CD14-positive monocyte (primary cell): Measurements from ENCODE around the gene CHP2. TPM values are rescaled to one million over a fixed set of nuclear protein-coding genes. Genes with fewer than 3 reads are reported as not detected.
A peak's percentile ranks its signal among the peaks of the same experiment; 100 is the strongest.
"Not testable (repeated sequence)": the region's sequence is repeated elsewhere in the genome, so short reads cannot be mapped to it uniquely, and the experiment has no call there.

Experiments
- DNase-seq, 3 donors: peaks; one replicate each; pipeline ENCODE4 v3.0.0-alpha.2; 2011 to 2022
- H2AFZ ChIP-seq: 2 replicates; pipeline ENCODE4 v1.6.0; 2012; ENCODE audit warnings: mild to moderate bottlenecking, low read depth, low read length, inconsistent platforms; ENCODE audit not compliant: insufficient read depth, poor library complexity, severe bottlenecking
- H3K27ac ChIP-seq, 2 donors: 1 replicate in 1 of 2; 2 replicates in 1 of 2; pipeline ENCODE4 v1.5.1; 2012 to 2013; ENCODE audit warnings: low read length in 2 of 2, control low read depth in 1 of 2, inconsistent platforms in 1 of 2, low read depth in 1 of 2, mild to moderate bottlenecking in 1 of 2
- H3K27me3 ChIP-seq, 2 donors: one replicate each; pipeline versions ENCODE4 v1.6.0 to v1.6.1; 2011 to 2013; ENCODE audit warnings: low read length in 2 of 2; ENCODE audit not compliant: control insufficient read depth in 2 of 2, insufficient read depth in 2 of 2
- H3K36me3 ChIP-seq, 2 donors: replicated peaks in 1 of 2; 1 replicate in 1 of 2; 2 replicates in 1 of 2; pipeline versions ENCODE4 v1.5.1 to v1.6.1; 2012 to 2013; ENCODE audit warnings: low read length in 2 of 2, control low read depth in 1 of 2, inconsistent platforms in 1 of 2, mild to moderate bottlenecking in 1 of 2; ENCODE audit not compliant: insufficient read depth in 2 of 2, control insufficient read depth in 1 of 2
- H3K4me1 ChIP-seq, 2 donors: 1 replicate in 1 of 2; 2 replicates in 1 of 2; pipeline versions ENCODE4 v1.5.1 to v1.6.1; 2012 to 2013; ENCODE audit warnings: low read length in 2 of 2, control low read depth in 1 of 2, inconsistent platforms in 1 of 2, mild to moderate bottlenecking in 1 of 2, moderate library complexity in 1 of 2; ENCODE audit not compliant: insufficient read depth in 2 of 2, control insufficient read depth in 1 of 2
- H3K4me2 ChIP-seq: replicated peaks from 2 replicates; pipeline ENCODE3; 2012; ENCODE audit warnings: low read length, moderate library complexity, mild to moderate bottlenecking; ENCODE audit not compliant: poor library complexity, severe bottlenecking; ENCODE audit errors: extremely low read depth
- H3K4me3 ChIP-seq, 3 experiments: fragments of 200-600 bp in 1 of 3; sonication (generic) in 1 of 3; replicated peaks in 1 of 3; 1 replicate in 2 of 3; 2 replicates in 1 of 3; pipeline ENCODE4 v1.5.1; 2011 to 2013; ENCODE audit warnings: low read length in 3 of 3, mild to moderate bottlenecking in 3 of 3, control low read depth in 2 of 3, low read depth in 2 of 3, inconsistent platforms in 1 of 3, moderate library complexity in 1 of 3
- H3K79me2 ChIP-seq: 2 replicates; pipeline ENCODE4 v1.6.0; 2012; ENCODE audit warnings: mild to moderate bottlenecking, control low read depth, inconsistent platforms, low read length, moderate library complexity; ENCODE audit not compliant: insufficient read depth
- H3K9ac ChIP-seq: 2 replicates; pipeline ENCODE4 v1.6.0; 2017; ENCODE audit warnings: low read length, mild to moderate bottlenecking; ENCODE audit not compliant: insufficient read depth, poor library complexity, severe bottlenecking
- H3K9me3 ChIP-seq, 2 donors: replicated peaks in 1 of 2; 1 replicate in 1 of 2; 2 replicates in 1 of 2; pipeline versions ENCODE4 v1.5.1 to v1.6.1; 2012 to 2013; ENCODE audit warnings: low read length in 2 of 2, control low read depth in 1 of 2; ENCODE audit not compliant: control insufficient read depth in 1 of 2, insufficient read depth in 1 of 2
- H4K20me1 ChIP-seq: 2 replicates; pipeline ENCODE4 v1.6.0; 2012; ENCODE audit warnings: mild to moderate bottlenecking, low read length, control low read depth, moderate library complexity; ENCODE audit not compliant: insufficient read depth
- H3K27ac Mint-ChIP-seq, 7 donors: one replicate each; pipeline ENCODE4 v1.8.0; 2020; ENCODE audit warnings: mild to moderate bottlenecking in 7 of 7, mixed read lengths in 7 of 7, moderate library complexity in 6 of 7, inconsistent platforms in 2 of 7
- H3K27me3 Mint-ChIP-seq, 3 donors: one replicate each; pipeline ENCODE4 v1.8.0; 2021 to 2022; ENCODE audit warnings: low read depth in 3 of 3, mild to moderate bottlenecking in 3 of 3, mixed read lengths in 3 of 3, moderate library complexity in 3 of 3, inconsistent platforms in 1 of 3
- H3K36me3 Mint-ChIP-seq, 2 donors: one replicate each; pipeline ENCODE4 v1.8.0; 2020; ENCODE audit warnings: mixed read lengths in 2 of 2, inconsistent platforms in 1 of 2, mild to moderate bottlenecking in 1 of 2
- H3K4me1 Mint-ChIP-seq: one replicate; pipeline ENCODE4 v1.8.0; 2020; ENCODE audit warnings: mild to moderate bottlenecking, mixed read lengths
- H3K4me3 Mint-ChIP-seq, 2 donors: one replicate each; pipeline ENCODE4 v1.8.0; 2020; ENCODE audit warnings: mild to moderate bottlenecking in 2 of 2, mixed read lengths in 2 of 2, moderate library complexity in 1 of 2
- H3K9me3 Mint-ChIP-seq, 7 donors: one replicate each; pipeline ENCODE4 v1.8.0; 2020 to 2022; ENCODE audit warnings: mixed read lengths in 7 of 7, mild to moderate bottlenecking in 6 of 7, moderate library complexity in 6 of 7, inconsistent platforms in 2 of 7
- WGBS: methylation state at CpG from one replicate; pipeline ENCODE4 v1.1.5; 2013; ENCODE audit warnings: missing lambda C conversion rate; ENCODE audit not compliant: insufficient coverage; 5-methylcytosine and 5-hydroxymethylcytosine counted together
- intact Hi-C, 2 donors: fragments of 100-400 bp; cut with micrococcal nuclease; formaldehyde crosslinking; loops; one replicate each; pipeline versions ENCODE4 v1.15.0 to v1.15.1; 2023
- polyA plus RNA-seq, 3 donors: library from polyadenylated mRNA; depleted of rRNA in 1 of 3; unstranded in 2 of 3; stranded (reverse) in 1 of 3; fragments of 300-500 nt in 2 of 3; fragments of >200 nt in 1 of 3; fragmentation: Illumina TruSeq in 2 of 3; gene quantifications; 1 replicate in 2 of 3; 2 replicates in 1 of 3; pipeline ENCODE4 v1.2.3, GENCODE V29; 2012 to 2021
- TF ChIP-seq, protein P1 (sequence below): fragments of 200-600 bp; IDR thresholded peaks from one replicate; pipeline ENCODE4 v1.8.0; 2022; ENCODE audit warnings: antibody characterized with exemption, mild to moderate bottlenecking

CHP2 gene
- polyA plus RNA-seq, 3 donors: not detected

DNA sequence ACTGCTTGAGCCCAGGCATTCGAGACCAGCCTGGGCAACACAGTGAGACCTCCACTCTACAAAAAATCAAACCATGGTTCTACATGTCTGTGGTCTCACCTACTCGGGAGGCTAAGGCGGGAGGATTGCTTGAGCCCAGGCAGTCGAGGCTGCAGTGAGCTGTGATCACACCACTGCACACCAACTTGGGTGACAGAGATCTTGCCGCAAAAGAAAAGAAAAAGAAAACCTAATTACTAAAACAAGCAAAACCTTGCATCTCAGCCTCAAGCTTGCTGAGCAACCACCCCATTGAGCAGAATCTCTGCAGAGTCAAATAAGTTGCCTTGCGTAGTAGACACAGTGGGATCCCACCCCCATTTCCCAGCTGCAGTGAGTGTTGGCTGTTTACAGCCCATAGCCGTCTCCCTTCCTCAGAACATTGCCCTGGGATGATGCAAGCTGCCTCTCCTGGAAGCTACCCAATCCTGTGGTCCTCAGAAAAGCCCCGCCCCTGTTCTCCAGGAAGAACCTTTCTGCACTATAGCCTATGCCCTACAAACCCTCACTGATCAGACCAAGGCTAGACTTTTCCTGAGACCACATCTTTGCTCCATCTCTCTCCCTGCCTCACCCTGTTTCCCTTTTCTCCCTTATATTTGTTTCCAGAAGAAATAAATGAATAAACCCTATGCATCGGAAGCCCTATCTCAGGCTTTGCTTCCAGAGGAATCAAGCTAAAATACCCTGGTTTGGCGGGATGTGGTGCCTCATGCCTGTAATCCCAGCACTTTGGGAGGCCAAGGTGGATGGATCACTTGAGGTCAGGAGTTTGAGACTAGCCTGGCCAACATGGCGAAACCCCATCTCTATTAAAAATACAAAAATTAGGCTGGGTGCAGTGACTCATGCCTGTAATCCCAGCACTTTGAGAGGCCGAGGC lies 25.1 kb upstream of the CHP2 start:
- Histone ChIP-seq H3K36me3 (no peaks in the 10 kb centered on the region), H3K9me3 (no peaks in the 10 kb centered on the region), H4K20me1 (no peaks in the 10 kb centered on the region), H3K9ac (no peak overlapping the region), H3K79me2 (no peaks in the 10 kb centered on the region), H3K27me3 (no peaks in the 10 kb centered on the region), H3K4me2 (no peak overlapping the region), H3K4me3 (no peak overlapping the region), H3K4me1 (peaks cover 0 to 4% of the 10 kb centered on the region in 2 donors), H3K27ac (no peak overlapping the region), H2AFZ (peak overlapping the region; percentile 37)
- H3K4me3 Mint-ChIP-seq: no peak overlapping the region
- TF ChIP-seq, protein P1, sequence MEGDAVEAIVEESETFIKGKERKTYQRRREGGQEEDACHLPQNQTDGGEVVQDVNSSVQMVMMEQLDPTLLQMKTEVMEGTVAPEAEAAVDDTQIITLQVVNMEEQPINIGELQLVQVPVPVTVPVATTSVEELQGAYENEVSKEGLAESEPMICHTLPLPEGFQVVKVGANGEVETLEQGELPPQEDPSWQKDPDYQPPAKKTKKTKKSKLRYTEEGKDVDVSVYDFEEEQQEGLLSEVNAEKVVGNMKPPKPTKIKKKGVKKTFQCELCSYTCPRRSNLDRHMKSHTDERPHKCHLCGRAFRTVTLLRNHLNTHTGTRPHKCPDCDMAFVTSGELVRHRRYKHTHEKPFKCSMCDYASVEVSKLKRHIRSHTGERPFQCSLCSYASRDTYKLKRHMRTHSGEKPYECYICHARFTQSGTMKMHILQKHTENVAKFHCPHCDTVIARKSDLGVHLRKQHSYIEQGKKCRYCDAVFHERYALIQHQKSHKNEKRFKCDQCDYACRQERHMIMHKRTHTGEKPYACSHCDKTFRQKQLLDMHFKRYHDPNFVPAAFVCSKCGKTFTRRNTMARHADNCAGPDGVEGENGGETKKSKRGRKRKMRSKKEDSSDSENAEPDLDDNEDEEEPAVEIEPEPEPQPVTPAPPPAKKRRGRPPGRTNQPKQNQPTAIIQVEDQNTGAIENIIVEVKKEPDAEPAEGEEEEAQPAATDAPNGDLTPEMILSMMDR: no peak
- H3K4me1 Mint-ChIP-seq: peaks cover 9% of the 10 kb centered on the region
- intact Hi-C loops: loop anchor here (10.0 kb wide), 3 partner anchors 305 to 775 kb away; partner anchors contain the start of gene CACNG3 (in 1 of the 2)
- WGBS: 57% methylated on average over 4 of the region's 12 CpGs
- H3K27ac Mint-ChIP-seq: peak overlapping the region in 1 of 7 donors; percentile 20
- no peaks in the 10 kb centered on the region for H3K36me3 Mint-ChIP-seq
- H3K9me3 Mint-ChIP-seq: peaks cover 0 to 1% (median 0%) of the 10 kb centered on the region in 7 donors
- no peak for DNase-seq
- peaks cover 0 to 12% (median 2%) of the 10 kb centered on the region in 3 donors for H3K27me3 Mint-ChIP-seq

DNA sequence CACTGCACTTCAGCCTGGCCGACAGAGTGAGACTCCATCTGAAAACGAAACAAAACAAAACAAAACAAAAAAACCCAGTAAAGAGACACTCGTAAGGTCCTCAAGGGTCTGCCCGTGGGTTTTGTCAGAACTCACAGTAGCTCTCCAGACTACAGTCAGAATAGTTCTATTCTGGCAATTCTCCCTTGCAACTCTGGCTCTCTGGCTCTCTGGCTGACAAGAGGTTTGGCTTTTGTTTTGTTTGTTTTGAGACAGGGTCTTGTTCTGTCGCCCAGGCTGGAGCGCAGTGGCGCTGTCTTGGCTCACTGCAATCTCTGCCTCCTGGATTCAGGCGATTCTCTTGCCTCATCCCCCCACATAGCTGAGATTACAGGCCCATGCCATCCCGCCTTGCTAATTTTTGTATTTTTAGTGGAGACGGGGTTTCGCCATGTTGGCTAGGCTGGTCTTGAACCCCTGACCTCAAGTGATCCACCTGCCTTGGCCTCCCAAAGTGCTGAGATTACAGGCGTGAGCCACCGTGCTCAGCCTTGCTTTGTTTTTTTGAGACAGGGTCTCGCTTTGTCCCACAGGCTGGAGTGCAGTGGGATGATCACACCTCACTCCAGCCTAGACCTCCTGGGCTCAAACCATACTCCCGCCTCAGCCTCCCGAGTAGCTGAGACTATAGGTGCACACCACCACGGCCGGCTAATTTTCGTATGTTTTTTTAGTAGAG lies 20.5 kb upstream of the CHP2 start:
- TF ChIP-seq, protein P1: no peak
- Mint-ChIP-seq H3K36me3 (no peaks in the 10 kb centered on the region), H3K4me1 (peaks cover 8% of the 10 kb centered on the region), H3K27ac (peak overlapping the region in 1 of 7 donors; percentile 46), H3K9me3 (peaks cover 0 to 1% (median 0%) of the 10 kb centered on the region in 7 donors), H3K4me3 (no peak overlapping the region), H3K27me3 (peaks cover 0 to 11% (median 7%) of the 10 kb centered on the region in 3 donors)
- Histone ChIP-seq H3K4me1 (peaks cover 0 to 4% of the 10 kb centered on the region in 2 donors), H4K20me1 (no peaks in the 10 kb centered on the region), H3K27me3 (no peaks in the 10 kb centered on the region), H3K79me2 (no peaks in the 10 kb centered on the region), H3K27ac (no peak overlapping the region), H3K4me3 (no peak overlapping the region), H2AFZ (no peak overlapping the region), H3K9ac (no peak overlapping the region), H3K9me3 (no peaks in the 10 kb centered on the region), H3K36me3 (no peaks in the 10 kb centered on the region), H3K4me2 (no peak overlapping the region)
- intact Hi-C loops: loop anchor here (10.0 kb wide), 3 partner anchors 300 to 770 kb away; partner anchors contain the start of gene CACNG3 (in 1 of the 2)
- WGBS: 90% methylated on average over 10 of the region's 19 CpGs
- no peak for DNase-seq

DNA sequence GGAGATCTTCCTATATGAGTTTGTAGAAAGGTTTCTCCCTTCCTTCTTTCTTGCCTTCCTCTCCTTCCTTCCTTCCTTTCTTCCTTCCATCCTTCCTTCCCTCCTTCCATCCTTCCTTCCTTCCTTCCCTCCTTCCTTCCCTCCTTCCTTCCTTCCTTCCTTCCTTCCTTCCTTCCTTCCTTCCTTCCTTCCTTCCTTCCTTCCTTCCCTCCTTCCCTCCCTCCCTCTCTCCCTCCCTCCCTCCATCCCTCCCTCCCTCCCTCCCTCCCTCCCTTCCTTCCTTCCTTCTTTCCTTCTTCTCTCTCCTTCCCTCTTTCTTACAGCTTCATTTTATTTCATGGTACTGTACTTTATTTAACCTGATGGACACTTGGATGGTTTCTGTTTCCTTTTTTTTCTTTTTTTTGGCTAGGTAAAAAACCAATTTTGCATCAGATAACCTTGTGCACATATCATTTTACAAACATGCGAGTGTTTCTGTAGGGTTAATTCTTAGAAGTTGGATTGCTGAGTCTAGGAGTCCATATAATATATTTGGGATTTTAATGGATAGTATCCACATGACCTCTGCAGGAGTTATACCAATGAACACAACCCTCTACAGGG lies 17.3 kb upstream of the CHP2 start:
- H3K4me1 Mint-ChIP-seq, H3K4me1 ChIP-seq, H3K9me3 ChIP-seq, H3K9me3 Mint-ChIP-seq, H3K4me3 Mint-ChIP-seq, H3K27ac Mint-ChIP-seq, H4K20me1 ChIP-seq, H2AFZ ChIP-seq, H3K4me2 ChIP-seq, H3K36me3 Mint-ChIP-seq, H3K27ac ChIP-seq, H3K4me3 ChIP-seq, H3K9ac ChIP-seq, H3K27me3 ChIP-seq, H3K79me2 ChIP-seq, H3K36me3 ChIP-seq, DNase-seq: not testable (repeated sequence)
- peaks cover 2 to 15% (median 13%) of the 10 kb centered on the region in 3 donors for H3K27me3 Mint-ChIP-seq
- no CpG with 5 or more reads among the region's 1 CpG for WGBS
- intact Hi-C loops: loop anchor here (5.0 to 10.0 kb wide), 4 partner anchors 297 to 767 kb away; partner anchors contain the start of gene CACNG3 (in 1 of the 2)
